H1 (cell line): ENCODE measurements around the gene CAV1. TPM values are rescaled to one million over a fixed set of nuclear protein-coding genes. Genes with fewer than 3 reads are reported as not detected.
A peak's percentile ranks its signal among the peaks of the same experiment; 100 is the strongest.

ENCODE experiments used
- CTCF ChIA-PET: fragments of 300-600 bp; sonication (Branson Sonifier 250); formaldehyde crosslinking; loops from one replicate; lab custom pipeline; 2021; ENCODE audit not compliant: partially characterized antibody; lab: Charles Lee
- POLR2A ChIA-PET: fragments of 300-600 bp; sonication (Branson Sonifier 250); formaldehyde crosslinking; loops from one replicate; lab custom pipeline; 2021; ENCODE audit warnings: inconsistent platforms; ENCODE audit not compliant: partially characterized antibody; lab: Charles Lee
- DNase-seq, 2 experiments: peaks; one replicate each; pipeline versions ENCODE4 v3.0.0 to v3.0.0-alpha.2; 2010 to 2022; ENCODE audit warnings: low spot score in 2 of 2, low read depth in 1 of 2, mixed read lengths in 1 of 2
- FAIRE-seq: peaks from 2 replicates; lab custom pipeline; 2011; peaks lifted over from hg19 to GRCh38; lab: Jason Lieb, UNC
- H2AFZ ChIP-seq: 2 replicates; pipeline ENCODE4 v1.8.1; 2012; ENCODE audit warnings: low read length, inconsistent platforms
- H2AK5ac ChIP-seq: 2 replicates; pipeline ENCODE4 v1.6.1; 2013; ENCODE audit warnings: low read depth, low read length
- H2BK120ac ChIP-seq: replicated peaks from 2 replicates; pipeline ENCODE3; 2013; ENCODE audit warnings: low read depth, low read length, inconsistent platforms
- H2BK12ac ChIP-seq: 2 replicates; pipeline ENCODE4 v1.6.1; 2013; ENCODE audit warnings: low read depth, low read length
- H2BK15ac ChIP-seq: 2 replicates; pipeline ENCODE4 v1.6.1; 2013; ENCODE audit warnings: low read length
- H2BK20ac ChIP-seq: 2 replicates; pipeline ENCODE4 v1.6.1; 2013; ENCODE audit warnings: low read length
- H2BK5ac ChIP-seq: 2 replicates; pipeline ENCODE4 v1.6.1; 2013; ENCODE audit warnings: low read depth, low read length
- H3K14ac ChIP-seq: 2 replicates; pipeline ENCODE4 v1.6.1; 2013; ENCODE audit warnings: inconsistent platforms; ENCODE audit not compliant: insufficient read length
- H3K18ac ChIP-seq: 2 replicates; pipeline ENCODE4 v1.6.1; 2013; ENCODE audit warnings: low read length; ENCODE audit errors: extremely low read depth
- H3K23ac ChIP-seq: 2 replicates; pipeline ENCODE4 v1.6.1; 2013; ENCODE audit warnings: inconsistent platforms; ENCODE audit not compliant: insufficient read length
- H3K23me2 ChIP-seq: 2 replicates; pipeline ENCODE4 v1.6.1; 2013; ENCODE audit warnings: low read depth, low read length
- H3K27ac ChIP-seq: 2 replicates; pipeline ENCODE4 v1.6.1; 2011; ENCODE audit warnings: low read depth, low read length, inconsistent platforms
- H3K27me3 ChIP-seq, 4 experiments: replicated peaks in 1 of 4; 1 replicate in 1 of 4; 2 replicates in 3 of 4; pipeline versions ENCODE4 v1.6.1 to v1.8.1; 2011 to 2013; ENCODE audit warnings: low read length in 3 of 4, mild to moderate bottlenecking in 3 of 4, inconsistent platforms in 2 of 4, mixed read lengths in 2 of 4, moderate library complexity in 1 of 4; ENCODE audit not compliant: control insufficient read depth in 3 of 4, insufficient read depth in 3 of 4; ENCODE audit errors: extremely low read depth in 1 of 4
- H3K36me3 ChIP-seq, 4 experiments: 2 replicates each; pipeline versions ENCODE4 v1.6.1 to v1.8.1; 2011 to 2013; ENCODE audit warnings: mild to moderate bottlenecking in 4 of 4, low read length in 3 of 4, moderate library complexity in 2 of 4, control low read depth in 1 of 4, inconsistent platforms in 1 of 4; ENCODE audit not compliant: insufficient read depth in 4 of 4, control insufficient read depth in 2 of 4
- H3K4ac ChIP-seq: replicated peaks from 2 replicates; pipeline ENCODE3; 2013; ENCODE audit warnings: low read length, low read depth, mixed read lengths, inconsistent platforms; ENCODE audit not compliant: insufficient read length
- H3K4me1 ChIP-seq, 4 experiments: replicated peaks in 1 of 4; 1 replicate in 1 of 4; 2 replicates in 3 of 4; pipeline versions ENCODE4 v1.6.1 to v1.8.1; 2011 to 2013; ENCODE audit warnings: low read length in 3 of 4, inconsistent platforms in 2 of 4, mixed read lengths in 1 of 4; ENCODE audit not compliant: insufficient read depth in 4 of 4, control insufficient read depth in 3 of 4
- H3K4me2 ChIP-seq, 2 experiments: 2 replicates each; pipeline versions ENCODE4 v1.6.1 to v1.8.1; 2011 to 2013; ENCODE audit warnings: low read depth in 2 of 2, low read length in 2 of 2, control low read depth in 1 of 2, inconsistent platforms in 1 of 2, mild to moderate bottlenecking in 1 of 2; ENCODE audit not compliant: insufficient read depth in 1 of 2
- H3K4me3 ChIP-seq, 4 experiments: fragments of 200-600, 300-600 bp in 1 of 4; sonication (generic), shearing (Covaris generic), sonication (Bioruptor Twin) in 1 of 4; 2 replicates each; pipeline versions ENCODE4 v1.5.1 to v1.8.1; 2011 to 2016; ENCODE audit warnings: low read length in 4 of 4, low read depth in 3 of 4, control low read depth in 2 of 4, inconsistent platforms in 2 of 4, mild to moderate bottlenecking in 2 of 4, mixed read lengths in 1 of 4, moderate library complexity in 1 of 4; ENCODE audit not compliant: insufficient read depth in 2 of 4; ENCODE audit errors: extremely low read depth in 1 of 4
- H3K56ac ChIP-seq: replicated peaks from 2 replicates; pipeline ENCODE3; 2013; ENCODE audit warnings: low read depth, mild to moderate bottlenecking, mixed read lengths, low read length, inconsistent platforms; ENCODE audit not compliant: insufficient read length
- H3K79me1 ChIP-seq: 2 replicates; pipeline ENCODE4 v1.6.1; 2013; ENCODE audit warnings: low read depth, low read length, control low read depth
- H3K79me2 ChIP-seq, 2 experiments: 2 replicates each; pipeline versions ENCODE4 v1.6.1 to v1.8.1; 2012 to 2013; ENCODE audit warnings: low read length in 2 of 2, mild to moderate bottlenecking in 2 of 2, inconsistent platforms in 1 of 2; ENCODE audit not compliant: insufficient read depth in 2 of 2, control insufficient read depth in 1 of 2
- H3K9ac ChIP-seq, 4 experiments: replicated peaks in 1 of 4; 1 replicate in 1 of 4; 2 replicates in 3 of 4; pipeline versions ENCODE4 v1.6.1 to v1.8.1; 2011 to 2013; ENCODE audit warnings: low read depth in 3 of 4, low read length in 3 of 4, control low read depth in 2 of 4, mild to moderate bottlenecking in 2 of 4, moderate library complexity in 2 of 4, inconsistent platforms in 1 of 4; ENCODE audit errors: extremely low read depth in 1 of 4
- H3K9me3 ChIP-seq, 2 experiments: 2 replicates each; pipeline versions ENCODE4 v1.6.1 to v1.8.1; 2012 to 2013; ENCODE audit warnings: mild to moderate bottlenecking in 2 of 2, moderate library complexity in 2 of 2, control low read depth in 1 of 2, inconsistent platforms in 1 of 2, low read depth in 1 of 2, low read length in 1 of 2, mixed read lengths in 1 of 2; ENCODE audit not compliant: insufficient read depth in 2 of 2
- H4K20me1 ChIP-seq, 2 experiments: replicated peaks in 1 of 2; 2 replicates each; pipeline versions ENCODE3 to v1.8.1; 2011 to 2013; ENCODE audit warnings: inconsistent platforms in 2 of 2, low read length in 2 of 2, mild to moderate bottlenecking in 1 of 2; ENCODE audit not compliant: insufficient read depth in 2 of 2, control insufficient read depth in 1 of 2
- H4K5ac ChIP-seq: 2 replicates; pipeline ENCODE4 v1.6.1; 2013; ENCODE audit warnings: low read length, low read depth, mixed read lengths, inconsistent platforms; ENCODE audit not compliant: insufficient read length
- H4K8ac ChIP-seq: 2 replicates; pipeline ENCODE4 v1.8.0; 2013; ENCODE audit warnings: mild to moderate bottlenecking, moderate library complexity, low read length, inconsistent platforms; ENCODE audit not compliant: insufficient read depth; ENCODE audit errors: extremely low read depth
- H4K91ac ChIP-seq: replicated peaks from 2 replicates; pipeline ENCODE3; 2013; ENCODE audit warnings: low read length, mixed read lengths, inconsistent platforms; ENCODE audit not compliant: insufficient read length
- EGR1 ChIP-seq: IDR thresholded peaks from 2 replicates; pipeline ENCODE4 v1.6.1; 2011; ENCODE audit warnings: low read depth, low read length, borderline replicate concordance
- WGBS, 2 experiments: shearing (Covaris generic) in 1 of 2; methylation state at CpG; one replicate each; pipeline versions ENCODE4 v1.1.6 to v1.1.7; 2013 to 2015; ENCODE audit warnings: low lambda C conversion rate in 2 of 2, mixed read lengths in 2 of 2, inconsistent platforms in 1 of 2, low coverage in 1 of 2, missing lambda C conversion rate in 1 of 2; ENCODE audit not compliant: insufficient replicate concordance in 2 of 2, insufficient coverage in 1 of 2, insufficient read length in 1 of 2; ENCODE audit errors: extremely low coverage in 1 of 2, missing lambda C conversion rate in 1 of 2; 5-methylcytosine and 5-hydroxymethylcytosine counted together
- polyA plus RNA-seq, 7 experiments: library from polyadenylated mRNA; depleted of rRNA in 3 of 7; stranded (reverse) in 5 of 7; unstranded in 2 of 7; fragments of >200 nt in 5 of 7; fragments of 200-250 nt in 2 of 7; gene quantifications; 1 replicate in 5 of 7; 2 replicates in 1 of 7; 4 replicates in 1 of 7; pipeline versions ENCODE4 v1.2.1 to v1.2.3, GENCODE V29; 2011 to 2013; ENCODE audit warnings: missing spikeins in 2 of 7, mixed read lengths in 2 of 7
- total RNA-seq: library from RNA; stranded (reverse); fragmentation: NEBNext Ultra II Directional; extraction: Animal tissue kit (Norgen Biotek cat#: 25700); gene quantifications from 2 replicates; pipeline ENCODE4 v1.2.1, GENCODE V29; 2021

Gene CAV1
- total and polyA plus RNA-seq, 2 of the 8 experiments (the other 6 are each of a cell fraction or from before 2014, with no cell fraction given), result 16.3 to 21.8 TPM

- Histone ChIP-seq H3K9ac (no peak overlapping the region), H3K4me2 (no peak overlapping the region), H3K4me3 (no peak overlapping the region), H3K4me1 (peaks cover 0 to 3% (median 0%) of the 10 kb centered on the region in 4 experiments; a peak in 1 of 7 replicates), H3K79me1 (no peaks in the 10 kb centered on the region), H3K23me2 (no peaks in the 10 kb centered on the region; the same call in 1 of the 2 replicates), H4K91ac (no peak overlapping the region), H3K27ac (no peak overlapping the region), H3K23ac (no peak overlapping the region), H2BK5ac (no peak overlapping the region), H3K27me3 (no peaks in the 10 kb centered on the region), H2BK120ac (no peak overlapping the region), H4K8ac (no peak overlapping the region), H2AK5ac (no peak overlapping the region), H2BK15ac (no peak overlapping the region), H3K18ac (no peak overlapping the region), H2AFZ (0 out of 2 replicates have a peak overlapping the region, but pooled peaks have one; percentile 46), H3K56ac (no peak overlapping the region), H2BK12ac (no peak overlapping the region), H3K79me2 (no peaks in the 10 kb centered on the region), H3K9me3 (no peaks in the 10 kb centered on the region), H3K14ac (no peak overlapping the region), H4K20me1 (no peaks in the 10 kb centered on the region), H4K5ac (no peak overlapping the region), H2BK20ac (no peak overlapping the region), H3K36me3 (no peaks in the 10 kb centered on the region), H3K4ac (no peak overlapping the region)
- POLR2A ChIA-PET, result no interaction called here
- CTCF ChIA-PET, result interaction anchor here (0.7 to 1.6 kb wide), 4 partner anchors 22 to 35 kb away, joined by 3 to 4 read pairs (median 3); no protein-coding TSS in a partner anchor
- TF ChIP-seq EGR1, result no peak
- 80% methylated on average over 7 of the region's 7 CpGs; no CpG with 5 or more reads in 1 of the 2 experiments for WGBS, 2 experiments
- FAIRE-seq (no peak), DNase-seq (no peak)
Measured at GRCh38 chr7:116560021-116560970, 35.5 kb downstream of the CAV1 start.
